Activated T-helper 1 cell treated with anti-CD3 and anti-CD28 coated beads, Interleukin-12 subunit alpha, Interleukin-12 subunit beta, Interleukin-2, Interleukin-4 antibody, amounts not matched to agents 30 ng/mL and 10 ng/mL and 1 ng/mL, durations not matched to agents 14 hours and 24 hours and 36 hours (primary cell): ENCODE data around the gene AMBN. TPM values are rescaled to one million over a fixed set of nuclear protein-coding genes. Genes with fewer than 3 reads are reported as not detected.
A peak's percentile ranks its signal among the peaks of the same experiment; 100 is the strongest.
"Not testable (repeated sequence)": the region's sequence is repeated elsewhere in the genome, so short reads cannot be mapped to it uniquely, and the experiment has no call there.

ENCODE experiments used
- DNase-seq: peaks from one replicate; pipeline ENCODE4 v3.0.0; 2021; ENCODE audit warnings: low spot score
- H3K27ac Mint-ChIP-seq: one replicate; pipeline ENCODE4 v1.8.0; 2021; ENCODE audit warnings: mild to moderate bottlenecking, mixed read lengths
- H3K27me3 Mint-ChIP-seq: one replicate; pipeline ENCODE4 v1.8.0; 2022; ENCODE audit warnings: mild to moderate bottlenecking, moderate library complexity, mixed read lengths; ENCODE audit not compliant: insufficient read depth
- H3K36me3 Mint-ChIP-seq: one replicate; pipeline ENCODE4 v1.8.0; 2021; ENCODE audit warnings: low read depth, mixed read lengths
- H3K4me1 Mint-ChIP-seq: one replicate; pipeline ENCODE4 v1.8.0; 2021; ENCODE audit warnings: low read depth, mixed read lengths
- H3K4me3 Mint-ChIP-seq: one replicate; pipeline ENCODE4 v1.8.0; 2021; ENCODE audit warnings: mild to moderate bottlenecking, moderate library complexity, mixed read lengths
- H3K9me3 Mint-ChIP-seq: one replicate; pipeline ENCODE4 v1.8.0; 2021; ENCODE audit warnings: mixed read lengths
- intact Hi-C: fragments of 100-400 bp; cut with micrococcal nuclease; formaldehyde crosslinking; loops from one replicate; pipeline ENCODE4 v1.15.1; 2024
- total RNA-seq: library from RNA; stranded (reverse); gene quantifications from 2 replicates; pipeline ENCODE4 v1.2.3, GENCODE V29; 2022

The AMBN gene
- total RNA-seq, 1 donor from 2014 or later: not detected

DNA sequence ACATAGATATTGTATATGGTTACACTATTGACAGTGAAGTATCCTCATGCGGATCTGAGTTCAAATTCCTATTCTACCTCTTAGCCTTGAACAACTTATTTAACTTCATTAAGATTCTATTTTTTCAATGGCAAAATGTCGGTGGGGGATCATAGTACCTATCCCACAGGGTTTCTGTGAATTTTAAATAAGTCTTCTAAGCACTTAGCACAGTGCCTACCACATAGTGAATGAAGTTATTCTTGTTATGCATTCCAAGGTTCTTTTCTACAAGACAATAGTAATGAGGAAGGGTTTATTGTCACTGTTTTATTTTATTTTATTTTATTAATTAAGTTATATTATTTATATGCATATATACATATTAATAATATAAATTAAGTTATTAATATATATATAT lies 27.7 kb downstream of the AMBN start:
- H3K36me3 Mint-ChIP-seq: no peaks in the 10 kb centered on the region
- no peak overlapping the region for H3K27ac Mint-ChIP-seq
- no peak overlapping the region for H3K4me3 Mint-ChIP-seq
- H3K27me3 Mint-ChIP-seq: peaks cover 5% of the 10 kb centered on the region
- no peaks in the 10 kb centered on the region for H3K9me3 Mint-ChIP-seq
- intact Hi-C loops: loop anchor here (5.0 to 10.0 kb wide), 3 partner anchors 183 to 388 kb away; no protein-coding TSS in a partner anchor
- H3K4me1 Mint-ChIP-seq: peaks cover 7% of the 10 kb centered on the region
- DNase-seq: no peak

GRCh38 chr4:70623323-70623722 lies 31.3 kb downstream of the AMBN start:
- peak overlapping the region; percentile 65 for H3K27ac Mint-ChIP-seq
- intact Hi-C loops: loop anchor here (2.0 to 10.0 kb wide), 2 partner anchors 221 to 239 kb away; no protein-coding TSS in a partner anchor
- H3K9me3 Mint-ChIP-seq: no peaks in the 10 kb centered on the region
- no peak for DNase-seq
- peaks cover 7% of the 10 kb centered on the region for H3K4me1 Mint-ChIP-seq
- H3K27me3 Mint-ChIP-seq: no peaks in the 10 kb centered on the region
- H3K4me3 Mint-ChIP-seq: no peak overlapping the region
- no peaks in the 10 kb centered on the region for H3K36me3 Mint-ChIP-seq

- H3K4me3 Mint-ChIP-seq: no peak overlapping the region
- H3K36me3 Mint-ChIP-seq: no peaks in the 10 kb centered on the region
- no peaks in the 10 kb centered on the region for H3K9me3 Mint-ChIP-seq
- H3K4me1 Mint-ChIP-seq: peaks cover 7% of the 10 kb centered on the region
- no peak for DNase-seq
- intact Hi-C loops: loop anchor here (2.0 to 10.0 kb wide), 2 partner anchors 64 to 220 kb away; partner anchors contain the start of gene UTP3
- no peaks in the 10 kb centered on the region for H3K27me3 Mint-ChIP-seq
- H3K27ac Mint-ChIP-seq: no peak overlapping the region
Observed at GRCh38 chr4:70624226-70624793, 32.3 kb downstream of the AMBN start.

- H3K27ac Mint-ChIP-seq: no peak overlapping the region
- H3K36me3 Mint-ChIP-seq: no peaks in the 10 kb centered on the region
- peaks cover 7% of the 10 kb centered on the region for H3K4me1 Mint-ChIP-seq
- H3K9me3 Mint-ChIP-seq: no peaks in the 10 kb centered on the region
- DNase-seq: no peak
- no peak overlapping the region for H3K4me3 Mint-ChIP-seq
- H3K27me3 Mint-ChIP-seq: peaks cover 10% of the 10 kb centered on the region
- intact Hi-C loops: loop anchor here (10.0 kb wide), 1 partner anchor 217 kb away; no protein-coding TSS in a partner anchor
Observed at GRCh38 chr4:70627620-70628019, 35.6 kb downstream of the AMBN start.

DNA sequence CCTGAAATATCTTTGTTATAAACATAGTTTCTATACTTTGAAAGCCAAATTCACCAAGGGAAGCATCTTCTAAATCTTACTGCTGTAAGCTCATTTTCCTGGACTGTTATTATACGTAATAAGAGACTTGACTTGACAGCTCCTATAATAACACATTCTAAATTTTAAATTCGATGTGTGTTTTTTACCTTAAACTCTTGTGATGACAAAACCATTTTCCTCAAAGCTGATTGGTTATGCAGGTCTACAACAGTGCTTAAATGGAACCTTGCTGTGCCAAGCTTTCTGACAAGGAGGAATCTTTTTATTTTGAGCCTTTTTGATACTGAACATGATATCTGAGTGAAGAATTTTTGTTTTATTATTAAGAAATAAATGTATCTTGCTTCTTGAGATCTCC lies 36.4 kb downstream of the AMBN start, which contains the start of gene ENAM:
Gene ENAM (plus strand): TSS at position 301 of the 400 bp plus-strand sequence. CDS start 757 bp downstream, outside the sequence.
- H3K27ac Mint-ChIP-seq: no peak within 1 kb of the TSS
- intact Hi-C loops: loop anchor here (10.0 kb wide), 1 partner anchor 216 kb away; no protein-coding TSS in a partner anchor
- no peaks in the 10 kb centered on the region for H3K36me3 Mint-ChIP-seq
- H3K4me1 Mint-ChIP-seq: peaks cover 3% of the 10 kb centered on the region
- peaks cover 14% of the 10 kb centered on the region for H3K27me3 Mint-ChIP-seq
- no peak within 1 kb of the TSS for H3K4me3 Mint-ChIP-seq
- H3K9me3 Mint-ChIP-seq: no peaks in the 10 kb centered on the region
- DNase-seq: no peak

DNA sequence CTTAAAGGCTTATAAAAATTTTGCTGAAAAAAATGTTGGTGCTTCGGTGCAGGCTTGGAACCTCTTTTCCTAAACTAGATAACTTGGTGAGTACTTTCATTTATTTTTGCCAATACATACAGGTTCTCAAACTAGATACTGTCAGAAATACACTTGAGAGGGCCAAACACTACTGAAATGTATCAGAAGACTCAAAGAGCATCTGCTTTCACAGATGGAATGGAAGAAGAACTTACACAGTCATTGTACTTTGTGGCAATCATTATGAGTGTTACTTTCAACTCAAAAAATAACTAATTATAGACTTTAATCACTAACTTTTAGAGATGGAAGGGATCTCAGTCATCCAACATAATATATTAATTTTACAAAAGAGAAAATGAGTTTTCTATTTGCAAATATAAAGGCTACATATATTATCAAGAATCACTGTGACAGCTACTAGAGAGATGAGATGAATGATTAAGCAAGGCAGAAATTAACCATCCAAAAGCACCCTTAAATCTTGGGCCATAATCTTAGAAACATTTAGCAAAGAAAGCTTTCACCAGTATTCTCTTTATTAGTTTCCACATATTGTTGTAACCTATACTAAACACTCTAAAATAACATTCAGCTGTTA lies 37.5 kb downstream of the AMBN start:
- no peak for DNase-seq
- Mint-ChIP-seq H3K27ac (no peak overlapping the region), H3K27me3 (peaks cover 17% of the 10 kb centered on the region), H3K36me3 (no peaks in the 10 kb centered on the region), H3K4me3 (no peak overlapping the region), H3K4me1 (no peaks in the 10 kb centered on the region), H3K9me3 (no peaks in the 10 kb centered on the region)
- intact Hi-C loops: loop anchor here (10.0 kb wide), 1 partner anchor 215 kb away; no protein-coding TSS in a partner anchor

GRCh38 chr4:70630162-70630561 lies 38.1 kb downstream of the AMBN start:
- no peaks in the 10 kb centered on the region for H3K4me1 Mint-ChIP-seq
- no peak for DNase-seq
- intact Hi-C loops: no loop called here
- no peaks in the 10 kb centered on the region for H3K36me3 Mint-ChIP-seq
- peaks cover 17% of the 10 kb centered on the region for H3K27me3 Mint-ChIP-seq
- no peaks in the 10 kb centered on the region for H3K9me3 Mint-ChIP-seq
- no peak overlapping the region for H3K27ac Mint-ChIP-seq
- H3K4me3 Mint-ChIP-seq: no peak overlapping the region

DNA sequence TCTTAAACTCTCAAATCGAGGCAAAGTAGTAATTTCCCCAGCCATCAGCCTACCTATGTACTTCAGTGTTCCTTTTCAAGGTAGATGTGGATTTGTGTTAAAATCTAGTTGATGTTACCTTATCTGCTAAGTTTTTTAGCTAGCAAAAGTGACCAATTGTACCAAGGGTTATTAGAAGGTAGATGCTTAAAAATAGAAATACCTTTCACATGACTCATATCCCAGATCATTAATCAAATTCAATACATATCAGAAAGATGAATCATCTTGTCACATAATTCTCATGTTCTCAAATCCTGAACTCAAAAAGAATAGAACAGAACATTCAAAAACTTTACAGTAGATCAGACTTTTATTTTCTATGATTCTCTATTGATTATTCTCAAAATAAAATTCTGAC lies 40.0 kb downstream of the AMBN start:
- Mint-ChIP-seq H3K9me3 (no peaks in the 10 kb centered on the region), H3K4me3 (no peak overlapping the region), H3K27ac (no peak overlapping the region), H3K36me3 (no peaks in the 10 kb centered on the region), H3K27me3 (peaks cover 17% of the 10 kb centered on the region), H3K4me1 (no peaks in the 10 kb centered on the region)
- intact Hi-C loops: no loop called here
- no peak for DNase-seq

DNA sequence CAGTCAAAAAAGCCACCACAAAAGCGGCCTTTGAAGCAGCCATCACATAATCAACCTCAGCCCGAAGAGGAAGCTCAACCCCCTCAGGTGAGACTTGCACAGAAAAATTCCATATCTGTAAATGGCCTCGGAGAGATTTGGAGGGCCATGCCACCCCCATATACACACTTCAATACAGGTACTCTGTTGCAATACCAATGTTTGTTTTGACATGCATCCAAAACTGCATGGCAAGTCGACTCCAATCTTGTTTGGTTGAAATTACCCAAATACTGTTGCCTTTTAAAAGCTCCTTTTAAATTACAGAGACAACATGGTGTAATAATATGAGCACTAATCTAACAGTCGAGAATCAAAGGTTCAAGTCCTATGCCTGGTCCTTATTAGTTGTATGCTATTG lies 42.4 kb downstream of the AMBN start:
- H3K4me3 Mint-ChIP-seq: no peak overlapping the region
- H3K27me3 Mint-ChIP-seq: peaks cover 19% of the 10 kb centered on the region
- H3K27ac Mint-ChIP-seq: no peak overlapping the region
- no peak for DNase-seq
- no peaks in the 10 kb centered on the region for H3K36me3 Mint-ChIP-seq
- intact Hi-C loops: no loop called here
- H3K4me1 Mint-ChIP-seq: no peaks in the 10 kb centered on the region
- H3K9me3 Mint-ChIP-seq: no peaks in the 10 kb centered on the region

DNA sequence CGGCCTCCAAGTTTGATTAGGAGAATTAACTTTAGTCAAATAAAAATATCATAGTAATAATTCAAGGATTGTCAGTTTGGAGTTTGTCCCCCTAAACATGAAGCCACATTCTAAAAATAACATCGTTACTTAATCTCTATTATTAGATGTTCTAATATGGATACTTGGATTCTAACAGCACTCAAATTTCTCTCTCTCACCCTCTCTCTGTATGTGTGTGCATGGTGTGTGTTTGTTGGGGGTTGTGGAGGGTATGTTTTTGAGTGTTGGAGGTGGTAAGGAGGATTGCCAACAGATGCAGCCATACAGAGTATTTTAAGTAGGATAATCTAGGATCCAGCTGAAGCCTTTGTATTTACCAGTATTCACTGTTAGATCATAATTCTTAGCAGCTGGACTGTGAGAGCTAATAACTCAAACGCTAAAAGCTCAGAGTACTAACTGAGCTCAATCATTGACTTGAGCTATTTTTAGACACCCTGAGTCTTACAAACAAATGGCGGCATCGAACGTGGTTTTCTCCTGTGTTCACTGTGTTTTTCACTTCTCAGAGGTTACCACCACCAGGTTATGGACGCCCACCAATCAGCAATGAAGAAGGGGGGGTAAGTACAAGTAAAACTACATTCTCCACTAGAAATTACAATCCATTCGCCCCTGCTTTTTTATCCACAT lies 45.3 kb downstream of the AMBN start:
- no peak for DNase-seq

GRCh38 chr4:70640192-70640591 lies 48.1 kb downstream of the AMBN start:
- Mint-ChIP-seq H3K9me3 (no peaks in the 10 kb centered on the region), H3K27me3 (peaks cover 2% of the 10 kb centered on the region), H3K36me3 (no peaks in the 10 kb centered on the region), H3K4me1 (peaks cover 6% of the 10 kb centered on the region), H3K4me3 (no peak overlapping the region), H3K27ac (peak overlapping the region; percentile 74)
- intact Hi-C loops: no loop called here
- no peak for DNase-seq

More for the DNA sequence above, 45.3 kb downstream of the AMBN start:
- no peak overlapping the region for H3K27ac Mint-ChIP-seq
- no peaks in the 10 kb centered on the region for H3K9me3 Mint-ChIP-seq
- H3K27me3 Mint-ChIP-seq: peaks cover 9% of the 10 kb centered on the region
- peaks cover 6% of the 10 kb centered on the region for H3K4me1 Mint-ChIP-seq
- no peak overlapping the region for H3K4me3 Mint-ChIP-seq
- H3K36me3 Mint-ChIP-seq: no peaks in the 10 kb centered on the region
- intact Hi-C loops: no loop called here

- not testable (repeated sequence) for H3K27ac Mint-ChIP-seq, H3K4me1 Mint-ChIP-seq, H3K9me3 Mint-ChIP-seq, DNase-seq, H3K4me3 Mint-ChIP-seq, H3K36me3 Mint-ChIP-seq
- intact Hi-C loops: loop anchor here (10.0 kb wide), 1 partner anchor 534 kb away; no protein-coding TSS in a partner anchor
- peaks cover 17% of the 10 kb centered on the region for H3K27me3 Mint-ChIP-seq
Observed at GRCh38 chr4:70650741-70651140, 58.7 kb downstream of the AMBN start.
